Astrocyte (in vitro differentiated cells and primary cell): ENCODE data around the gene CD244.
"Not testable (repeated sequence)": the region's sequence is repeated elsewhere in the genome, so short reads cannot be mapped to it uniquely, and the experiment has no call there.

Experiments used
- EZH2 ChIP-seq: IDR thresholded peaks from 2 replicates; pipeline ENCODE4 v1.6.1; 2012; ENCODE audit warnings: mild to moderate bottlenecking, low read length, inconsistent platforms; ENCODE audit not compliant: insufficient read depth
- TF ChIP-seq, protein P1 (sequence below): IDR thresholded peaks from 2 replicates; pipeline ENCODE4 v1.5.1; 2011; ENCODE audit warnings: low read depth, mild to moderate bottlenecking, inconsistent platforms, low read length, moderate library complexity; ENCODE audit not compliant: insufficient read depth

GRCh38 chr1:160881264-160881663 lies 18.6 kb upstream of the CD244 start:
- TF ChIP-seq, protein P1, sequence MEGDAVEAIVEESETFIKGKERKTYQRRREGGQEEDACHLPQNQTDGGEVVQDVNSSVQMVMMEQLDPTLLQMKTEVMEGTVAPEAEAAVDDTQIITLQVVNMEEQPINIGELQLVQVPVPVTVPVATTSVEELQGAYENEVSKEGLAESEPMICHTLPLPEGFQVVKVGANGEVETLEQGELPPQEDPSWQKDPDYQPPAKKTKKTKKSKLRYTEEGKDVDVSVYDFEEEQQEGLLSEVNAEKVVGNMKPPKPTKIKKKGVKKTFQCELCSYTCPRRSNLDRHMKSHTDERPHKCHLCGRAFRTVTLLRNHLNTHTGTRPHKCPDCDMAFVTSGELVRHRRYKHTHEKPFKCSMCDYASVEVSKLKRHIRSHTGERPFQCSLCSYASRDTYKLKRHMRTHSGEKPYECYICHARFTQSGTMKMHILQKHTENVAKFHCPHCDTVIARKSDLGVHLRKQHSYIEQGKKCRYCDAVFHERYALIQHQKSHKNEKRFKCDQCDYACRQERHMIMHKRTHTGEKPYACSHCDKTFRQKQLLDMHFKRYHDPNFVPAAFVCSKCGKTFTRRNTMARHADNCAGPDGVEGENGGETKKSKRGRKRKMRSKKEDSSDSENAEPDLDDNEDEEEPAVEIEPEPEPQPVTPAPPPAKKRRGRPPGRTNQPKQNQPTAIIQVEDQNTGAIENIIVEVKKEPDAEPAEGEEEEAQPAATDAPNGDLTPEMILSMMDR, result not testable (repeated sequence)
- TF ChIP-seq EZH2, result not testable (repeated sequence)
